HEK293T (cell line): Measurements from ENCODE around the gene GABRB3.

Experiments
- CTCF ChIA-PET: fragments of 350-600 bp; formaldehyde crosslinking; extraction: SDS; loops from one replicate; lab custom pipeline; 2021; ENCODE audit warnings: antibody characterized with exemption, inconsistent platforms; lab: Yijun Ruan, JAX
- POLR2A ChIA-PET: fragments of 350-600 bp; formaldehyde crosslinking; extraction: SDS; loops from one replicate; lab custom pipeline; 2020; ENCODE audit warnings: antibody characterized with exemption, inconsistent platforms; lab: Yijun Ruan, JAX
- DNase-seq: peaks from one replicate; pipeline ENCODE4 v3.0.0; 2012; ENCODE audit warnings: mixed read lengths; ENCODE audit errors: extremely low spot score
- ARNT ChIP-seq: fragments of 450-650 bp; IDR thresholded peaks from 2 replicates; pipeline ENCODE4 v1.6.1; 2017; ENCODE audit warnings: mild to moderate bottlenecking
- BHLHE40 ChIP-seq: fragments of 450-650 bp; IDR thresholded peaks from 2 replicates; pipeline ENCODE4 v1.6.1; 2016; ENCODE audit warnings: mild to moderate bottlenecking, moderate library complexity, borderline replicate concordance
- CTBP1 ChIP-seq: fragments of 450-650 bp; IDR thresholded peaks from 2 replicates; pipeline ENCODE4 v1.6.1; 2016; ENCODE audit warnings: borderline replicate concordance
- ELF4 ChIP-seq: fragments of 450-650 bp; IDR thresholded peaks from 2 replicates; pipeline ENCODE4 v1.6.1; 2017; ENCODE audit warnings: antibody characterized with exemption
- FOXA1 ChIP-seq: fragments of 450-650 bp; IDR thresholded peaks from 2 replicates; pipeline ENCODE4 v1.6.1; 2016; ENCODE audit warnings: mild to moderate bottlenecking
- FOXK2 ChIP-seq: fragments of 450-650 bp; IDR thresholded peaks from 2 replicates; pipeline ENCODE4 v1.6.1; 2016; ENCODE audit warnings: mild to moderate bottlenecking
- FOXM1 ChIP-seq: fragments of 450-650 bp; IDR thresholded peaks from 2 replicates; pipeline ENCODE4 v1.6.1; 2017; ENCODE audit warnings: mild to moderate bottlenecking, borderline replicate concordance
- HDGF ChIP-seq: fragments of 450-650 bp; IDR thresholded peaks from 2 replicates; pipeline ENCODE4 v1.6.1; 2017; ENCODE audit warnings: antibody characterized with exemption, borderline replicate concordance
- L3MBTL2 ChIP-seq: fragments of 450-650 bp; conservative IDR thresholded peaks from 2 replicates; pipeline ENCODE4 v1.6.1; 2016; ENCODE audit warnings: mild to moderate bottlenecking
- LEF1 ChIP-seq: fragments of 450-650 bp; IDR thresholded peaks from 2 replicates; pipeline ENCODE4 v1.6.1; 2017; ENCODE audit warnings: mild to moderate bottlenecking, borderline replicate concordance
- NFRKB ChIP-seq: fragments of 450-650 bp; IDR thresholded peaks from 2 replicates; pipeline ENCODE4 v1.6.1; 2016; ENCODE audit warnings: mild to moderate bottlenecking, moderate library complexity
- SP1 ChIP-seq: fragments of 450-650 bp; IDR thresholded peaks from 2 replicates; pipeline ENCODE4 v1.6.1; 2017
- SUZ12 ChIP-seq: fragments of 450-650 bp; IDR thresholded peaks from 2 replicates; pipeline ENCODE4 v1.6.1; 2016; ENCODE audit warnings: mild to moderate bottlenecking
- TARDBP ChIP-seq: fragments of 450-650 bp; IDR thresholded peaks from 2 replicates; pipeline ENCODE4 v1.6.1; 2016
- ZNF384 ChIP-seq: fragments of 450-650 bp; IDR thresholded peaks from 2 replicates; pipeline ENCODE4 v1.6.1; 2016
- TF ChIP-seq, protein P1 (sequence below): fragments of 450-650 bp; IDR thresholded peaks from 2 replicates; pipeline ENCODE4 v1.6.1; 2016

The GABRB3 gene

GRCh38 chr15:26521130-26521529 is 251.7 kb downstream of the GABRB3 start:
- POLR2A ChIA-PET = no interaction called here
- CTCF ChIA-PET = no interaction called here

DNA sequence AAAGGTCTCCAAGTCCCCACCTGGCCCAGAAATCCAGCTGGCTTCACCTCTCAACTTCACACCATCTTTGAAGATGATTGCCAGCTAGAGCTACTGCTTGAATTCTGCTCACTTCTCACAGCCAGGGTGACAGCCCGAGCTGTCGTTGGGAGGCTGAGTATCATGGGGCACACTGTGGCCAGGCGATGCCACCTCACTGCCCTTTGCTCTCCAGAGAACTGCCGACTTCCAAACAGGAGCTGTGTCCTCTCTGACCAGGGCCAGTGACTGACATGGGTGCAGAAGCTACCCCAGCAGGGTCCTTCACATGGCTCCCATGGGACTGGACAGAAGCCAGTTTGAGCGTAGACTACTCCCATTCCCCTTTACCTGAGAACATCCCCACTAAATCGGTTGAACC is 254.0 kb downstream of the GABRB3 start:
- ChIA-PET POLR2A (no interaction called here), CTCF (no interaction called here)
- no peak for DNase-seq
- TF ChIP-seq LEF1 = no peak
- TF ChIP-seq ELF4 = no peak
- TF ChIP-seq FOXM1 = no peak
- TF ChIP-seq HDGF = no peak
- TF ChIP-seq TARDBP = no peak
- TF ChIP-seq SP1 = no peak
- TF ChIP-seq FOXK2 = no peak
- TF ChIP-seq SUZ12 = no peak
- no peak for TF ChIP-seq L3MBTL2
- TF ChIP-seq NFRKB = no peak
- no peak for TF ChIP-seq ZNF384

More at GRCh38 chr15:26521130-26521529, 251.7 kb downstream of the GABRB3 start:
- TF ChIP-seq TARDBP (no peak), SUZ12 (no peak), FOXK2 (no peak), ZNF384 (no peak), LEF1 (no peak), ELF4 (no peak), BHLHE40 (no peak), FOXA1 (no peak), SP1 (no peak), NFRKB (no peak), L3MBTL2 (no peak), HDGF (no peak), ARNT (no peak), CTBP1 (no peak), FOXM1 (no peak)
- TF ChIP-seq, protein P1, sequence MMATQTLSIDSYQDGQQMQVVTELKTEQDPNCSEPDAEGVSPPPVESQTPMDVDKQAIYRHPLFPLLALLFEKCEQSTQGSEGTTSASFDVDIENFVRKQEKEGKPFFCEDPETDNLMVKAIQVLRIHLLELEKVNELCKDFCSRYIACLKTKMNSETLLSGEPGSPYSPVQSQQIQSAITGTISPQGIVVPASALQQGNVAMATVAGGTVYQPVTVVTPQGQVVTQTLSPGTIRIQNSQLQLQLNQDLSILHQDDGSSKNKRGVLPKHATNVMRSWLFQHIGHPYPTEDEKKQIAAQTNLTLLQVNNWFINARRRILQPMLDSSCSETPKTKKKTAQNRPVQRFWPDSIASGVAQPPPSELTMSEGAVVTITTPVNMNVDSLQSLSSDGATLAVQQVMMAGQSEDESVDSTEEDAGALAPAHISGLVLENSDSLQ = no peak
- no peak for DNase-seq

GRCh38 chr15:26516102-26516980 is 256.5 kb downstream of the GABRB3 start:
- ChIA-PET POLR2A (no interaction called here), CTCF (no interaction called here)
- TF ChIP-seq HDGF (no peak), SP1 (no peak), SUZ12 (no peak), L3MBTL2 (no peak), FOXA1 (no peak), ELF4 (no peak), LEF1 (no peak), CTBP1 (no peak), ARNT (no peak), TARDBP (no peak), ZNF384 (no peak), BHLHE40 (no peak), FOXK2 (no peak), NFRKB (no peak)
- TF ChIP-seq, protein P1 = no peak
- no peak for DNase-seq

GRCh38 chr15:26504009-26504408 is 268.9 kb downstream of the GABRB3 start:
- POLR2A ChIA-PET = no interaction called here
- TF ChIP-seq LEF1 (no peak), TARDBP (no peak), SP1 (no peak), L3MBTL2 (no peak)
- CTCF ChIA-PET = no interaction called here

More at GRCh38 chr15:26504009-26504408, 268.9 kb downstream of the GABRB3 start:
- DNase-seq = no peak
